Endometrial microvascular endothelial cells (primary cell): ENCODE measurements around the gene TGFB2. TPM values are rescaled to one million over a fixed set of nuclear protein-coding genes. Genes with fewer than 3 reads are reported as not detected.

Experiments
- in situ Hi-C: cut with HindIII; loops from 2 replicates; pipeline ENCODE4 v1.10.0; 2017; ENCODE audit warnings: low sequenced_read_pairs, low pct_unique_long_range_greater_than_20kb; ENCODE audit errors: inconsistent ontology term
- total RNA-seq: library from RNA; depleted of rRNA; stranded (reverse); fragments of >200 nt; gene quantifications from one replicate; pipeline ENCODE4 v1.2.3, GENCODE V29; 2015; ENCODE audit errors: inconsistent ontology term

TGFB2 gene
- total RNA-seq, 1 donor from 2014 or later, result 8.5 TPM

DNA sequence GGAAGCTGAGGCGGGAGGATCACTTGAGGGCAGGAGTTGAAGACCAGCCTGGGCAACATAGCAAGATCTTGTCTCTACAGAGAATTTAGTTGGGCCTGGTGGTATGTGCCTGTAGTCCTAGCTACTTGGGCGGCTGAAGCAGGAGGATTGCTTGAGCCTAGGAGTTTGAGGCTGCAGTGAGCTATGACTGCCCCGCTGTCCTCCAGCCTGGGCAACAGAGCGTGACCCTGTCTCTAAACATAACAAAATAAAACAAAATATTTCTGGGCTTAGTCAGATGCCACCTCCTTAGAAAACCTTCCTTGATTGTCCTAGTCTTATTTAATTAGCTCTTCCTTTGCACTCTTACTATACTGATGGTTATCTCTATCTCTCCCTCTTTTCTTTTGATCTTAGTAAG lies 8.5 kb downstream of the TGFB2 start:
- in situ Hi-C loops, result no loop called here

GRCh38 chr1:218355278-218355677 lies 10.1 kb downstream of the TGFB2 start:
- in situ Hi-C loops, result no loop called here

- in situ Hi-C loops, result no loop called here
Measured at GRCh38 chr1:218357211-218357892, 12.2 kb downstream of the TGFB2 start.

DNA sequence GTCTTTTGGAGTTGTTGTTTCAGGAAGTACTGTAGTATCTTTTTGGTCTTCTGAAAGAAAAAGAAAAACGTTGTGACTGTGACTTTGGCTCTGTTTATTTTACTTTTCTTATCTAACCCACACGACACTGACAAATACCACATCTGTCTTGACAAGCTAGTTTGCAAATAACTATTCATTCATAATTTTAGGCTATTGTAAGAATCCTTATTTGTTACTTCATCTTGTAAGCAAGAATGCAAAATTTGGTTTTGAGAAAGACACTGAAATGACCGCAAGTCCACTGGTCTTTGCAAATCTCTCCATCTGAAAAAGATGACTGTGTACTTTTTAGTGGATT lies 12.7 kb downstream of the TGFB2 start:
- in situ Hi-C loops, result no loop called here

DNA sequence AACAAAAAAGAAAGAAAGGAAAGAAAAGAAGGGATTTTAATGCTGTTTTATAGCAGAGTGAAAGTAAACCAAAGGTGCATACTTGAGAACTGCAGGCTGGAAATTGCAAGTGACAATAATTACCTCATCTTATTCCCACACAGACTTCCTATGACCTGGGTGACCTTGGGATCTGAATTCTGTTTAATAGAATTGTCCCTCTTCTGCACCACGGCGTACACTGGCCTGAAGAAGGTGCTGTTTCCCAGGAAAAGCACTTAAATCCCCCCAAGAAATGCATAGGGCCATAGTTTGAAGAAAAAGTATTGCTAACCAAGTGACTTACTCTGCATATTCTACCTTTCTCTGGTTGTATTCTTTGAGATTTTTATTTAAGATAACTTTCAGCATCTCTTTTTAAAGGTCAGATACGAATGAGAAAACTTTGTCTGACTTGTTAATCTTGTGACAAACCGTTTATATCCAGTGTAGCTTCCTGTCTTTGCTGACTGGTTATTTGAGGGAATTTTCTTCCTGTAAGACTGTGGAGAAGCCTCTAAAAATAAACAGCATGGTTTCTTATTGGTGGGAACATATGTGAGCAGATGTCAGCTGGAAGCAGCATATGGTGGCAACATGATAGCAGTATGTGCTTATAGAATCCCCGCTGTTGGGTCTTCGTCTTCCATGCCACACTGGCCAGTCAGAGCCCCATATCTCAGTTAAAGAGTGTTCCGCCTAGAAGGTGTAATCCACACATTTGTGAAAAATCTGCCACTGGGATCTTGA lies 16.3 kb downstream of the TGFB2 start:
- in situ Hi-C loops, result no loop called here

DNA sequence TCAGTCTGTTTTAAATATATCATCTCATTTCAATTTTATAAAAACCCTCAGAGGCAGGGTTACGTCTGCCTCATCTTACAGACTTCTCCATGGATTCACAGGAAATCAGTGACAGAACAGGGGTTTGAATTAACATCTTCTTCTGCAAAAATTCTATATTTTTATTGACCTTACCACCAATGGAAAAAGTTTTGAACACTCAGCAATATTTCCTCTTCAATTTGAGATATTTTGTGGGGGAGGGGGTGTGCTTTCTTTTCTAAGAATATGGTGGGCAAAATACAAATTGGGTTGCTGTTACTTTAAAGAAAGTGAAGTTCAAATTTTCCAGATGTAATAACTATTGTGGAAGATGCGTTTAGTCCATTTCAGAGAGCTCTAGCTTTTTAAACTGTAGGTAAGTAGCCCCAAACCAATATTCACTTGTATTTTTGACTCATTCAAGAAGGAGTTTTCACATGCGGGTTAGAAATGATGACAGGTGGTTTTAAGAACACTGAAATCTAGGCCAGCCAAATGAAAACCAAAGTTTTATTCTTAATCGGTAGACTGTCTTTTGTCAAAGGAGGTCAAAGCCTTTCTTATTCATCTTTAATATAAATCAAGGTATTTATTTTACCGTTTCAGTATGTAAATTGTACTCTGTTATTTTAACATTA lies 17.4 kb downstream of the TGFB2 start:
- in situ Hi-C loops, result no loop called here

- in situ Hi-C loops, result no loop called here
Measured at GRCh38 chr1:218363141-218363540, 18.0 kb downstream of the TGFB2 start.

DNA sequence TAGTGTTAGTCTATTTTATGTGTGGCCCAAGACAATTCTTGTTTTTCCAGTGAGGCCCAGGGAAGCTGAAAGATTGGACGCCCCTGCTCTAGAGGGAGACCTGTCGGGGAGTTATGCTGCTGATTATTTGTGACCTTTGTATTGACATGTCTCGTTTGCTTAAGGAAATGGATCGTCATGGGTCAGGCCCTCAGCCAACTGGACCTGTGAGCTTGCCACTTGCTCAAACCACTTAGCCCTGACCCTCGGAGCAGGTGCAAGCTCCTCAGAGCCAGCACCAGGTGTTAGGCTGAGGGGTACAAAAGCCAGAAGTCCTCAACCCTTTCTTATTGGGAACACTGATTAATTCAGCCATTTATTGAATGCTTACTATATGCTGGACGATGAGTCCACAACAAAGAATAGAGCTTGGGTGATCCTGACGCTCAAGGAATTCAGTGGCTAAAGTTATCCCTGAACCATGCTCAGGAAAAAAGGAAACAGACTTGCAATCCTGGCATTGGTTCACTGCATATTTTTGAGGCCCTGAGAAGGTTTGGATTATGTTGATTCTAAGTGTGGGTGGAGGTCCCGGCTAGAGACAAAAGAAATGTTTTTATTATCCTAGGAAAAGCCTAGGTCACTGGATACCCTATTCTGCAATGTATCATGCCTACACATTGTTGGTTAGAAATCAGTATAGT lies 19.0 kb downstream of the TGFB2 start:
- in situ Hi-C loops, result no loop called here

- in situ Hi-C loops, result no loop called here
Measured at GRCh38 chr1:218365226-218365999, 20.3 kb downstream of the TGFB2 start.

DNA sequence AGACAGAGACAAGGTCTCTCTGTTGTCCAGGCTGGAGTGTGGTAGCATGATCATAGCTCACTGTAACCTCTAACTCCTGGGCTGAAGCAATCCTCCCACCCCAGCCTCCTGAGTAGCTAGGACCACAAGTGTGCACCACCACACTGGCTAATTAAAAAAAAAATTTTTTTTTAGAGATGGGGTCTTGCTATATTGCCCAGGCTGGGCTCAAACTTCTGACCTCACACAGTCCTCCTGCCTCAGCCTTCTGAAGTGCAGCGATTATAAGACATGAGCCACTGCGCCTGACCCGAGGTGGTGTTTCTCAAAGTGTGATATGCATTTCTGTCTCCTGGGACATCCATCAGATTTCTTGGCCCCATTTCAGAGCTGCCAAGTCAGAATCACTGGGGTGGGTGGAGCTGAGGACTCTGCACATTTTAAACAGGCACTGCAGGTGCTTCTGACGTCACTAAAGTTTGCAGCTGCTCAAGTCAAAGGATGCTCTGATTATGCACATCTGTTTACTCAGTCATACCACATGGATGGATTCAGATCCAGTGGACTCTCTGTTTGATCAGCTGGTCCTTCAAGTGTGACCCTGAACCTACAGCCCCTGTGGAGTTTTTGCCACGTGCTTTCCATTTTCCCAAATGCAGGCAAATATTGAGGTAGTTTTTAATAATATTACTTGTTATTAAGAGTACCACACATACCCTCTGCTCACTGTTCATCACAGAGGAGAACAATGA lies 21.4 kb downstream of the TGFB2 start:
- in situ Hi-C loops, result no loop called here

DNA sequence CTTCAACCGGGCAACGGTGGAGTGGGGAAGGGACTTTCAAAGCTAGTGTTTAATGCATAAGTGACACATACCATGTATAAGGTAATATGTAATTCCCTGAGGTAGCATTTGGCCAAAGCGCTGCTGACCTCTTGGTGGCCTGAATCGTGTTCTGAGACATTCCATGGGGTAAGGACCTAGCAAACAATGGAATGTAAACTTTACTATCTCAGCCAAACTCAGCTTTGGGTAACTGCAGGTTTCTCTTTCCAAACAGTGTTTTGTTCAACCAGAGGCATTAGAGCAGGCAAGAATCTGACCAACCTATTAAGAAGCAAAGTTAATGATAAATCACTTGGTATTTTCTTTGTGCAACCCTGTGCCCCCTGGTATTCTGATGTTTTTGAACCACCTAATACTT lies 22.0 kb downstream of the TGFB2 start:
- in situ Hi-C loops, result no loop called here

GRCh38 chr1:218368686-218369085 lies 23.6 kb downstream of the TGFB2 start:
- in situ Hi-C loops, result no loop called here

DNA sequence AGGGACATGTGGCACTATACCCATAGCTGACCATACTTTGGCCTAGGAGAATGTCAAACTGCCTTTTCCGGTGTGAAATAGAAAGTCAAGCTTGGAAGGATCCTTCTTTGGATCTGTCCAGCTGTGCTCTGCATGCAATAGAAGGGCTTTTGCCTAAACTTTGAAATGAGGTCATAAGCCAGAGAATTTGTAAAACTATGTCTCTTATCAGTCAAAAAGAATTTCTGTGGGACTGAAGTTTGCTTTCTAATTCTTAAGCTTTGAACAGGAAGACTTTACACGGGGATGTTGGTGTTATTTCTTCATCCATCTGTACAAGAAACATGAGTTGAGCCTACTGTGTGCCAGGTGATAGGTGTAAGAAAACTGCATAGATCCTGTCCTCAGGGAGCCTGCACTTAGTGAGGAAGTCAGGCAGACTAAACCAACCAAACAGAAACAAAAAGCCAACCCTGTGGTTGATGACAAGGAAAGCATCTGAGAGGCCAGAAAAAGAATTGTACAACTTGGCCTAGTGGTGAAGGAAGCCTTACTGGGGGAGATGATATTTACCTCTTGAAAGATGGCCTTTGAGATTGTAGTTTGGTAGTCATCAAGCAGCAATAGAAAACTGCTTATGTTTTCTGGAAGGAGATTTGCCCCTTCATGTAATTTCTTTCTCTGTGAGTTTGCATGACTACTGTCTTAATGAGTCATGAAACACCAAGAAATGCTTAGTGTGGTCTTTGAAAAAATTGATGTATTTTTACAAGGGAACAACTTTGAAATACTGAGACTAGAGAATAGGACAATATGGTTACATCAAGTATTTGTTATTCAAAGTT lies 24.8 kb downstream of the TGFB2 start:
- in situ Hi-C loops, result no loop called here

- in situ Hi-C loops, result no loop called here
Measured at GRCh38 chr1:218371927-218372672, 27.0 kb downstream of the TGFB2 start.

- in situ Hi-C loops, result no loop called here
Measured at GRCh38 chr1:218374401-218375353, 29.5 kb downstream of the TGFB2 start.

DNA sequence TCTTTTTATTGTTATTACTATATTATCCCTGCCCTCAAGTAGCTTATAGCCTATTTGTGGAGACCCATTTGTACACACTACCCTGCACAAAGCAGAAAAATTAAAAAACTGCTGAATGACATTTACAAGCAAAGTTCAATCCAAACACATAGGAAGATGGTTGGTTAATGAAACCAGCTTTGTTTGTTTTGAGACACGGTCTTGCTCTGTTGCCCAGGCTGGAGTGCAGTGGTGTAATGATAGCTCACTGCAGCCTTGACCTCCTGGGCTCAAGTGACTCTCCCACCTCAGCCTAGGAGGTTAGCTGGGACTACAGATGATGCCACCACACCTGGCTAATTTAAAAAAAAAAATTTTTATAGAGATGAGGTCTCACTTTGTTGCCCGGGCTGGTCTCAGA lies 31.6 kb downstream of the TGFB2 start:
- in situ Hi-C loops, result no loop called here
